ENCODE results near the gene ADAM8. TPM values are rescaled to one million over a fixed set of nuclear protein-coding genes. Genes with fewer than 3 reads are reported as not detected.

The ADAM8 gene
- polyA plus RNA-seq, 1 donor from 2014 or later = 6.4 TPM

DNA sequence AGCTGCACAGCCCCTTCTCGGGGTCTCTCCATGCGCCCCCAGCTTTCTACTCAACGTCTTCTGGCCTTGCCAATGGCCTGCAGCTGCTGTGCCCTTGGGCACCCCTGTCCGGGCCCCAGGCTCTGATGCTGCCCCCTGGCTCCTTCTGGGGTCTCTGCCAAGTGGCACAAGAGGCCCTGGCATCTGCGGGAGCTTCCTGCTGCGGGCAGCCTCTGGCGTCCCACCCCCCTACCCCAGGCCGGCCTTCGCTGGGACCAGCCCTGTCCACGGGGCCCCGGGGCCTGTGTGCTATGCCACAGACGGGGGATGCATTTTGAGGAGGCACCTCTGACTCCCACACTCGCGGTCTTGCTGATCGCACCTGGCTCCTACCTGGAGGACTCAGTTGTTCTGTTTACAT is 36.7 kb downstream of the ADAM8 start:
- no peak for TF ChIP-seq TAF1 (IDR thresholded peaks at IDR 0.05; ENCODE audit: low read depth)
- TF ChIP-seq, protein P1, sequence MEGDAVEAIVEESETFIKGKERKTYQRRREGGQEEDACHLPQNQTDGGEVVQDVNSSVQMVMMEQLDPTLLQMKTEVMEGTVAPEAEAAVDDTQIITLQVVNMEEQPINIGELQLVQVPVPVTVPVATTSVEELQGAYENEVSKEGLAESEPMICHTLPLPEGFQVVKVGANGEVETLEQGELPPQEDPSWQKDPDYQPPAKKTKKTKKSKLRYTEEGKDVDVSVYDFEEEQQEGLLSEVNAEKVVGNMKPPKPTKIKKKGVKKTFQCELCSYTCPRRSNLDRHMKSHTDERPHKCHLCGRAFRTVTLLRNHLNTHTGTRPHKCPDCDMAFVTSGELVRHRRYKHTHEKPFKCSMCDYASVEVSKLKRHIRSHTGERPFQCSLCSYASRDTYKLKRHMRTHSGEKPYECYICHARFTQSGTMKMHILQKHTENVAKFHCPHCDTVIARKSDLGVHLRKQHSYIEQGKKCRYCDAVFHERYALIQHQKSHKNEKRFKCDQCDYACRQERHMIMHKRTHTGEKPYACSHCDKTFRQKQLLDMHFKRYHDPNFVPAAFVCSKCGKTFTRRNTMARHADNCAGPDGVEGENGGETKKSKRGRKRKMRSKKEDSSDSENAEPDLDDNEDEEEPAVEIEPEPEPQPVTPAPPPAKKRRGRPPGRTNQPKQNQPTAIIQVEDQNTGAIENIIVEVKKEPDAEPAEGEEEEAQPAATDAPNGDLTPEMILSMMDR (IDR thresholded peaks at IDR 0.05; ENCODE audit: poor library complexity, severe bottlenecking) = no peak
- TF ChIP-seq EZH2 (IDR thresholded peaks at IDR 0.05; ENCODE audit: borderline replicate concordance, insufficient read depth, low read length, poor library complexity, severe bottlenecking) = no peak
- TF ChIP-seq RAD21 (conservative IDR thresholded peaks at IDR 0.05) = no peak
- no peak for TF ChIP-seq EP300 (conservative IDR thresholded peaks at IDR 0.05; ENCODE audit: poor library complexity, severe bottlenecking)
- no peak for TF ChIP-seq MXI1 (conservative IDR thresholded peaks at IDR 0.05; ENCODE audit: poor library complexity, severe bottlenecking)
- no peak for TF ChIP-seq POLR2AphosphoS5 (IDR thresholded peaks at IDR 0.05)
- TF ChIP-seq, protein P2, sequence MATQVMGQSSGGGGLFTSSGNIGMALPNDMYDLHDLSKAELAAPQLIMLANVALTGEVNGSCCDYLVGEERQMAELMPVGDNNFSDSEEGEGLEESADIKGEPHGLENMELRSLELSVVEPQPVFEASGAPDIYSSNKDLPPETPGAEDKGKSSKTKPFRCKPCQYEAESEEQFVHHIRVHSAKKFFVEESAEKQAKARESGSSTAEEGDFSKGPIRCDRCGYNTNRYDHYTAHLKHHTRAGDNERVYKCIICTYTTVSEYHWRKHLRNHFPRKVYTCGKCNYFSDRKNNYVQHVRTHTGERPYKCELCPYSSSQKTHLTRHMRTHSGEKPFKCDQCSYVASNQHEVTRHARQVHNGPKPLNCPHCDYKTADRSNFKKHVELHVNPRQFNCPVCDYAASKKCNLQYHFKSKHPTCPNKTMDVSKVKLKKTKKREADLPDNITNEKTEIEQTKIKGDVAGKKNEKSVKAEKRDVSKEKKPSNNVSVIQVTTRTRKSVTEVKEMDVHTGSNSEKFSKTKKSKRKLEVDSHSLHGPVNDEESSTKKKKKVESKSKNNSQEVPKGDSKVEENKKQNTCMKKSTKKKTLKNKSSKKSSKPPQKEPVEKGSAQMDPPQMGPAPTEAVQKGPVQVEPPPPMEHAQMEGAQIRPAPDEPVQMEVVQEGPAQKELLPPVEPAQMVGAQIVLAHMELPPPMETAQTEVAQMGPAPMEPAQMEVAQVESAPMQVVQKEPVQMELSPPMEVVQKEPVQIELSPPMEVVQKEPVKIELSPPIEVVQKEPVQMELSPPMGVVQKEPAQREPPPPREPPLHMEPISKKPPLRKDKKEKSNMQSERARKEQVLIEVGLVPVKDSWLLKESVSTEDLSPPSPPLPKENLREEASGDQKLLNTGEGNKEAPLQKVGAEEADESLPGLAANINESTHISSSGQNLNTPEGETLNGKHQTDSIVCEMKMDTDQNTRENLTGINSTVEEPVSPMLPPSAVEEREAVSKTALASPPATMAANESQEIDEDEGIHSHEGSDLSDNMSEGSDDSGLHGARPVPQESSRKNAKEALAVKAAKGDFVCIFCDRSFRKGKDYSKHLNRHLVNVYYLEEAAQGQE (IDR thresholded peaks at IDR 0.05; ENCODE audit: borderline replicate concordance) = no peak
- TF ChIP-seq SMC3 (conservative IDR thresholded peaks at IDR 0.05; ENCODE audit: poor library complexity) = no peak
- Histone ChIP-seq H3K27me3 (ENCODE audit: insufficient read depth, low read depth, low read length) (peaks cover 47% of the 10 kb centered on the region), H3K79me2 (replicated peaks; ENCODE audit: insufficient read depth, low read length) (no peaks in the 10 kb centered on the region)

DNA sequence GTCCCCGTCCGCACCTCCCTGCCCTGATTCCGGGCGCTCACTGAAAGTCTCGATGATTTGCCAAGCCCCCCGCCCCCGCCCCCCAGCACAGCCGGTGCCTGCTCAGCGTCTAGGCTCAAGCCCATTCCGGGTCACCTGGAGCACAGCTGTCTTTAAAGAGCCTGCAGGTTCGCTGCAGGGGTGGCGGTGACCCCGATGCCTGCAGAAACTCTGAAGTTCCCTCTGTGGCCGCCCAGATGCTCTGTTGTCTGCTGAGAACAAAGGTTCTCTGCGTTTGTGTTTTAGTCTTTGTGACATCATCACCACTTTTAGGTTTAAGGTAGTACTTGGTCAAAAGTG is 38.2 kb downstream of the ADAM8 start:
- Histone ChIP-seq H3K79me2 (replicated peaks; ENCODE audit: insufficient read depth, low read length) (no peaks in the 10 kb centered on the region), H3K4me2 (ENCODE audit: low read length) (no peak overlapping the region), H3K9ac (ENCODE audit: low read length) (no peak overlapping the region), H3F3A (ENCODE audit: insufficient read depth, low read length, poor library complexity, severe bottlenecking) (no peaks in the 10 kb centered on the region), H2AFZ (ENCODE audit: low read depth, low read length) (no peak overlapping the region), H3K9me3 (ENCODE audit: low read length) (no peaks in the 10 kb centered on the region), H3K36me3 (ENCODE audit: insufficient read depth, low read length) (no peaks in the 10 kb centered on the region), H3K27me3 (ENCODE audit: insufficient read depth, low read depth, low read length) (peaks cover 57% of the 10 kb centered on the region), H4K20me1 (ENCODE audit: insufficient read depth) (no peaks in the 10 kb centered on the region), H3K4me3 (ENCODE audit: low read length) (no peak overlapping the region), H3K27ac (ENCODE audit: low read length) (no peak overlapping the region), H3K9me2 (ENCODE audit: insufficient read depth, low read length) (no peaks in the 10 kb centered on the region)
- TF ChIP-seq, protein P2 (IDR thresholded peaks at IDR 0.05; ENCODE audit: borderline replicate concordance) = no peak

More for the DNA sequence above, 36.7 kb downstream of the ADAM8 start:
- no peak overlapping the region for H3K9ac ChIP-seq (ENCODE audit: low read length)
- no peak overlapping the region for H2AFZ ChIP-seq (ENCODE audit: low read depth, low read length)
- no peak overlapping the region for H3K4me2 ChIP-seq (ENCODE audit: low read length)
- H3K4me3 ChIP-seq (ENCODE audit: low read length) = no peak overlapping the region
- no peaks in the 10 kb centered on the region for H3F3A ChIP-seq (ENCODE audit: insufficient read depth, low read length, poor library complexity, severe bottlenecking)
- no peaks in the 10 kb centered on the region for H3K9me3 ChIP-seq (ENCODE audit: low read length)
- no peaks in the 10 kb centered on the region for H3K36me3 ChIP-seq (ENCODE audit: insufficient read depth, low read length)
- no peaks in the 10 kb centered on the region for H4K20me1 ChIP-seq (ENCODE audit: insufficient read depth)
- no peaks in the 10 kb centered on the region for H3K9me2 ChIP-seq (ENCODE audit: insufficient read depth, low read length)
- H3K27ac ChIP-seq (ENCODE audit: low read length) = no peak overlapping the region
